Regular cardiac myocyte (primary cell): ENCODE results near the gene CD6. TPM values are rescaled to one million over a fixed set of nuclear protein-coding genes. Genes with fewer than 3 reads are reported as not detected.

Experiments used
- total RNA-seq: library from RNA; depleted of rRNA; stranded (reverse); fragments of >200 nt; gene quantifications from 2 replicates; pipeline ENCODE4 v1.2.3, GENCODE V29; 2014

Gene CD6
- not detected in 2 replicates for total RNA-seq

GRCh38 chr11:60971520-60971919, at the start of gene CD6:
Gene CD6, plus strand, starts transcription at chr11:60971680. Its CDS starts 186 bp downstream, at chr11:60971866.

GRCh38 chr11:60924110-60924905, 47.2 kb upstream of the CD6 start, which contains the start of gene TMEM132A:
Gene TMEM132A, plus strand, starts transcription at chr11:60924460. Its CDS starts 174 bp downstream, at chr11:60924634.

GRCh38 chr11:60951904-60952741, 19.4 kb upstream of the CD6 start, which contains the start of gene SLC15A3:
Gene SLC15A3, minus strand, starts transcription at chr11:60952176. Its CDS starts 625 bp downstream, at chr11:60951551.

Other genes starting within 250 kb of the CD6 start
- not detected in 2 replicates for gene MS4A18, start 247.0 kb upstream of the CD6 start, total RNA-seq
- gene MS4A15, start 214.8 kb upstream of the CD6 start, total RNA-seq, result not detected in 2 replicates
- gene MS4A10, start 186.3 kb upstream of the CD6 start, total RNA-seq, result not detected in 2 replicates
- gene CCDC86, start 129.6 kb upstream of the CD6 start, total RNA-seq, result 9.9 and 24.3 TPM in 2 replicates
- gene PTGDR2, start 115.7 kb upstream of the CD6 start, total RNA-seq, result 0.19 and 2.3 TPM in 2 replicates
- gene ZP1, start 104.1 kb upstream of the CD6 start, total RNA-seq, result 2.1 and 4.2 TPM in 2 replicates
- 31.9 and 54.1 TPM in 2 replicates for gene PRPF19, start 65.1 kb upstream of the CD6 start, total RNA-seq
- 21.4 and 34.1 TPM in 2 replicates for gene TMEM109, start 57.5 kb upstream of the CD6 start, total RNA-seq
- 9.0 and 34.4 TPM in 2 replicates for gene TMEM132A, start 47.2 kb upstream of the CD6 start, total RNA-seq
- gene SLC15A3, start 19.5 kb upstream of the CD6 start, total RNA-seq, result 4.0 and 18.0 TPM in 2 replicates
- gene CD5, start 130.8 kb downstream of the CD6 start, total RNA-seq, result not detected in 2 replicates
- gene VPS37C, start 189.7 kb downstream of the CD6 start, total RNA-seq, result 5.9 and 9.0 TPM in 2 replicates
- not detected in 2 replicates for gene PGA3, start 231.8 kb downstream of the CD6 start, total RNA-seq